ENCODE measurements around the gene IGSF9.

Gene IGSF9

GRCh38 chr1:159916242-159917051 lies 29.0 kb downstream of the IGSF9 start:
- no peak for TF ChIP-seq CTCF (IDR thresholded peaks at IDR 0.05; ENCODE audit: control insufficient read depth, extremely low read depth, insufficient read depth)
- DNase-seq (ENCODE audit: low read depth): peak; percentile 97
- H3K4me3 ChIP-seq (ENCODE audit: low read depth, low read length): no peak overlapping the region

- H3K4me3 ChIP-seq (ENCODE audit: low read depth, low read length): no peak overlapping the region
- TF ChIP-seq CTCF (IDR thresholded peaks at IDR 0.05; ENCODE audit: control insufficient read depth, extremely low read depth, insufficient read depth): no peak
- DNase-seq (ENCODE audit: low read depth): no peak
Measured at GRCh38 chr1:159915571-159916241, 29.7 kb downstream of the IGSF9 start.

- no peak for TF ChIP-seq CTCF (IDR thresholded peaks at IDR 0.05; ENCODE audit: control insufficient read depth, extremely low read depth, insufficient read depth)
- DNase-seq (ENCODE audit: low read depth): no peak
- no peak overlapping the region for H3K4me3 ChIP-seq (ENCODE audit: low read depth, low read length)
Measured at GRCh38 chr1:159914252-159915018, 31.0 kb downstream of the IGSF9 start.

GRCh38 chr1:159913451-159914192 lies 31.8 kb downstream of the IGSF9 start:
- H3K4me3 ChIP-seq (ENCODE audit: low read depth, low read length): no peak overlapping the region
- TF ChIP-seq CTCF (IDR thresholded peaks at IDR 0.05; ENCODE audit: control insufficient read depth, extremely low read depth, insufficient read depth): no peak
- DNase-seq (ENCODE audit: low read depth): no peak

- no peak for DNase-seq (ENCODE audit: low read depth)
- H3K4me3 ChIP-seq (ENCODE audit: low read depth, low read length): no peak overlapping the region
- TF ChIP-seq CTCF (IDR thresholded peaks at IDR 0.05; ENCODE audit: control insufficient read depth, extremely low read depth, insufficient read depth): no peak
Measured at GRCh38 chr1:159911326-159912070, 33.9 kb downstream of the IGSF9 start.
